Measurements from ENCODE around the gene HNRNPA1L2.
"Not testable (repeated sequence)": the region's sequence is repeated elsewhere in the genome, so short reads cannot be mapped to it uniquely, and the experiment has no call there.

The HNRNPA1L2 gene

GRCh38 chr13:52615134-52615801, 27.0 kb upstream of the HNRNPA1L2 start:
- no peak for DNase-seq (ENCODE audit: insufficient read length)
- TF ChIP-seq POLR2A (IDR thresholded peaks at IDR 0.05; ENCODE audit: low read depth, low read length) = no peak
- TF ChIP-seq POLR2AphosphoS5 (IDR thresholded peaks at IDR 0.05; ENCODE audit: low read depth, low read length) = no peak
- TF ChIP-seq TAF1 (IDR thresholded peaks at IDR 0.05; ENCODE audit: borderline replicate concordance, low read depth, low read length) = no peak
- FAIRE-seq = no peak

GRCh38 chr13:52615812-52616211, 26.4 kb upstream of the HNRNPA1L2 start:
- no peak for DNase-seq (ENCODE audit: insufficient read length)
- no peak for FAIRE-seq
- TF ChIP-seq TAF1 (IDR thresholded peaks at IDR 0.05; ENCODE audit: borderline replicate concordance, low read depth, low read length) = no peak
- TF ChIP-seq POLR2AphosphoS5 (IDR thresholded peaks at IDR 0.05; ENCODE audit: low read depth, low read length) = no peak
- TF ChIP-seq POLR2A (IDR thresholded peaks at IDR 0.05; ENCODE audit: low read depth, low read length) = no peak

GRCh38 chr13:52617070-52618060, 24.9 kb upstream of the HNRNPA1L2 start:
- FAIRE-seq (peak; percentile 91), DNase-seq (ENCODE audit: insufficient read length) (peak; percentile 68)
- TF ChIP-seq TAF1 (IDR thresholded peaks at IDR 0.05; ENCODE audit: borderline replicate concordance, low read depth, low read length) = peak; percentile 63
- peak; percentile 83 for TF ChIP-seq POLR2A (IDR thresholded peaks at IDR 0.05; ENCODE audit: low read depth, low read length)
- TF ChIP-seq POLR2AphosphoS5 (IDR thresholded peaks at IDR 0.05; ENCODE audit: low read depth, low read length) = peak; percentile 84

- not testable (repeated sequence) for DNase-seq (ENCODE audit: insufficient read length)
- peak; percentile 84 for FAIRE-seq
Observed at GRCh38 chr13:52631083-52631690, 11.0 kb upstream of the HNRNPA1L2 start.

GRCh38 chr13:52638666-52639328, 3.4 kb upstream of the HNRNPA1L2 start:
- DNase-seq (ENCODE audit: insufficient read length) (no peak), FAIRE-seq (no peak)
- TF ChIP-seq POLR2A (IDR thresholded peaks at IDR 0.05; ENCODE audit: low read depth, low read length) = no peak
- TF ChIP-seq TAF1 (IDR thresholded peaks at IDR 0.05; ENCODE audit: borderline replicate concordance, low read depth, low read length) = no peak
- TF ChIP-seq POLR2AphosphoS5 (IDR thresholded peaks at IDR 0.05; ENCODE audit: low read depth, low read length) = no peak

GRCh38 chr13:52644108-52644507, 1.9 kb downstream of the HNRNPA1L2 start:
- no peak for DNase-seq (ENCODE audit: insufficient read length)
- no peak for FAIRE-seq
- no peak for TF ChIP-seq POLR2AphosphoS5 (IDR thresholded peaks at IDR 0.05; ENCODE audit: low read depth, low read length)
- TF ChIP-seq TAF1 (IDR thresholded peaks at IDR 0.05; ENCODE audit: borderline replicate concordance, low read depth, low read length) = no peak
- no peak for TF ChIP-seq POLR2A (IDR thresholded peaks at IDR 0.05; ENCODE audit: low read depth, low read length)

- no peak for DNase-seq (ENCODE audit: insufficient read length)
- FAIRE-seq = no peak
- TF ChIP-seq TAF1 (IDR thresholded peaks at IDR 0.05; ENCODE audit: borderline replicate concordance, low read depth, low read length) (no peak), POLR2AphosphoS5 (IDR thresholded peaks at IDR 0.05; ENCODE audit: low read depth, low read length) (no peak), POLR2A (IDR thresholded peaks at IDR 0.05; ENCODE audit: low read depth, low read length) (no peak)
Observed at GRCh38 chr13:52646967-52647366, 4.7 kb downstream of the HNRNPA1L2 start.

- no peak; the same call in 1 of the 2 replicates for TF ChIP-seq POLR2A (IDR thresholded peaks at IDR 0.05; ENCODE audit: low read depth, low read length)
- no peak for TF ChIP-seq TAF1 (IDR thresholded peaks at IDR 0.05; ENCODE audit: borderline replicate concordance, low read depth, low read length)
- no peak for TF ChIP-seq POLR2AphosphoS5 (IDR thresholded peaks at IDR 0.05; ENCODE audit: low read depth, low read length)
- no peak for DNase-seq (ENCODE audit: insufficient read length)
- no peak for FAIRE-seq
Observed at GRCh38 chr13:52650731-52651130, 8.5 kb downstream of the HNRNPA1L2 start.

GRCh38 chr13:52651897-52652195, 9.6 kb downstream of the HNRNPA1L2 start:
- no peak for FAIRE-seq
- no peak for TF ChIP-seq POLR2A (IDR thresholded peaks at IDR 0.05; ENCODE audit: low read depth, low read length)
- TF ChIP-seq POLR2AphosphoS5 (IDR thresholded peaks at IDR 0.05; ENCODE audit: low read depth, low read length) = no peak
- no peak for TF ChIP-seq TAF1 (IDR thresholded peaks at IDR 0.05; ENCODE audit: borderline replicate concordance, low read depth, low read length)
- no peak for DNase-seq (ENCODE audit: insufficient read length)

- peak; percentile 98 for FAIRE-seq
- peak; percentile 74 for DNase-seq (ENCODE audit: insufficient read length)
- TF ChIP-seq POLR2A (IDR thresholded peaks at IDR 0.05; ENCODE audit: low read depth, low read length) (peak; percentile 85), POLR2AphosphoS5 (IDR thresholded peaks at IDR 0.05; ENCODE audit: low read depth, low read length) (peak; percentile 88), TAF1 (IDR thresholded peaks at IDR 0.05; ENCODE audit: borderline replicate concordance, low read depth, low read length) (peak; percentile 51; the same call in 1 of the 2 replicates)
Observed at GRCh38 chr13:52652196-52652979, 10.2 kb downstream of the HNRNPA1L2 start, which contains the start of gene SUGT1. SUGT1 (plus strand) TSS chr13:52652836; CDS start chr13:52652921, 85 bp downstream.

All from GM12892 (cell line).